Measurements from ENCODE around the gene SPACDR.
"Not testable (repeated sequence)": the region's sequence is repeated elsewhere in the genome, so short reads cannot be mapped to it uniquely, and the experiment has no call there.

SPACDR gene, protein sequence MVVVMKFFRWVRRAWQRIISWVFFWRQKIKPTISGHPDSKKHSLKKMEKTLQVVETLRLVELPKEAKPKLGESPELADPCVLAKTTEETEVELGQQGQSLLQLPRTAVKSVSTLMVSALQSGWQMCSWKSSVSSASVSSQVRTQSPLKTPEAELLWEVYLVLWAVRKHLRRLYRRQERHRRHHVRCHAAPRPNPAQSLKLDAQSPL

DNA sequence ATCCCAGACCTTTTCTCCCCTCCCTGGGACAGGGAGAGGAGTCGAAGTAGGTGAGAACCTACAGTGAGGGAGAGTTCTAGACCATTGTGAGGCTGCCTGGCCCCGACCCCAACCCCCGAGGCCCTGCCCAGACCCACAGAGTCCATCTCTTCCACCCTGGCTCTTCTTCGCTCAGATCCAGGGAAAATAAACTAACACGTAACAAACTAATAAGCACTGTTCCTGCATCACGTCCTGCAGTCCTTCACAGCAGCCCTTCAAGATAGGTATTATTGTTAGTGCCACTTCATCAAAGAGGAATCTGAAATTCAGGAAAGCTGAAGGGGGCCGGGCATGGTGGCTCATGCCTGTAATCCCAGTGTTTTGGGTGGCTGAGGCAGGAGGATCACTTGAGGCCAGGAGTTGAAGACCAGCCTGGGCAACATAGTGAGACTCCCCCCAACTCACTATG, at the start of gene SPACDR:
Gene SPACDR (minus strand): TSS at position 51 of the 451 bp plus-strand sequence. CDS start 235 bp downstream, outside the sequence.
- no peak for DNase-seq
- Mint-ChIP-seq H3K27me3 (no peaks in the 10 kb centered on the region), H3K9me3 (no peaks in the 10 kb centered on the region), H3K4me3 (no peak within 1 kb of the TSS), H3K27ac (peak within 1 kb of the TSS; percentile 31 to 41), H3K4me1 (peaks cover 24% of the 10 kb centered on the region)
- no peak for ATAC-seq

DNA sequence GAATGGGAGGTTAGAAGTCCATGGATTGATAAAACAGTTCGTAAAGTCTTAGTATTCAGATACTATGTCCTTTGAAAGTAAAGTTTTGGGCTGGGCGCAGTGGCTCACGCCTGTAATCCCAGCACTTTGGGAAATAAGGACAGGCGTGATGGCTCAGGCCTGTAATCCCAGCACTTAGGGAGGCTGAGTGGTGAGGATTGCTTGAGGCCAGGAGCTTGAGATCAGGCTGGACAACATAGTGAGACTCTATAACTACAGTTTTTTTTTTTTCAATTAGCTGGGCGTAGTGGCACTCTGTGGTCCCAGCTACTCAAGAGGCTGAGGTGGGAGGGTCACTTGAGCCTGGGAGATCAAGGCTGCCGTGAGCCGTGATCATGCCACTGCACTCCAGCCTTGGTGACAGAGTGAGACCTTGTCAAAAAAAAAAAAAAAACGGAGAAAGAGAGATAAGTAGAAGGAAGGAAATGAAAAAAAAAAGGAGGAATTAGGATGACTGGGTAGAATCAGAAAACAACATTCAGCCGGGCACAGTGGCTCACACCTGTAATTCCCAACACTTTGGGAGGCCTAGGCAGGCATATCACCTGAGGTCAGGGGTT, 49.3 kb upstream of the SPACDR start:
- H3K4me1 Mint-ChIP-seq = peaks cover 25% of the 10 kb centered on the region
- H3K27me3 Mint-ChIP-seq = no peaks in the 10 kb centered on the region
- no peak overlapping the region for H3K4me3 Mint-ChIP-seq
- ATAC-seq = no peak
- no peak for DNase-seq
- no peak overlapping the region for H3K27ac Mint-ChIP-seq
- no peaks in the 10 kb centered on the region for H3K9me3 Mint-ChIP-seq

DNA sequence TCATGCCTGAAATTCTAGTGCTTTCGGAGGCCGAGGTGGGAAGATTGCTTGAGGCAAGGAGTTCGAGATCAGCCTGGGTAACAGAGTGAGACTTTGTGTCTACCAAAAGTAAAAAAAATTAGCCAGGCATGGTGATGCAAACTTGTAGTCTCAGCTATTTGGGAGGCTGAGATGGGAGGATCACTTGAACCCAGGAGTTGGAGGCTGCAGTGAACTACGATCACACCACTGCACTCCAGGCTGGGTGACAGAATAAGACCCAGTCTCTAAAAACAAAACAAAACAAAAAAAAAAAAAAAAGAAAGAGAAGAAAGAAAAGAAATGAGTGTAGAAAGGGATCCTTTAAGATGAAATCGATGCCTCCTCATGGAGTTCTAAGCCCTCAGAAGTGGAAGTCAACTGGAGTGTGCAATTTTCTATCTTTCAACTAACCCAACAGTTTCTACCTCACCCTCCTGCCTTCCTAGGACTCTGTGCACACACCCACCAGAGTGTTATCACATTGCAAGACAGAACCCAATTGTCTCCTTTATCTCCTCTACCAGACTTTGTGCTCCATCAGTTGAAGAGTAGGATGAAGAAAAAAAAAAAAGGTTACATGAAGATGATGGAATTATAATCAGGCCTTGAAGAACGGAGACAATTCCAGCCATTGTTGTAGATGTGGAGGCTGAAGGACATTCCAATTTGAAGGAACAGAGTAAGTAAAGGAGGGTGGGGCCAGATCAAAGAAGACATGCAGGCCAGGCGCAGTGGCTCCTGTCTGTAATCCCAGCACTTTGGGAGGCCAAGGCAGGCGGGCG, 46.6 kb upstream of the SPACDR start:
- H3K4me3 Mint-ChIP-seq = no peak overlapping the region
- DNase-seq (no peak), ATAC-seq (no peak)
- H3K27ac Mint-ChIP-seq = no peak overlapping the region
- H3K9me3 Mint-ChIP-seq = no peaks in the 10 kb centered on the region
- no peaks in the 10 kb centered on the region for H3K27me3 Mint-ChIP-seq
- H3K4me1 Mint-ChIP-seq = peaks cover 14% of the 10 kb centered on the region

DNA sequence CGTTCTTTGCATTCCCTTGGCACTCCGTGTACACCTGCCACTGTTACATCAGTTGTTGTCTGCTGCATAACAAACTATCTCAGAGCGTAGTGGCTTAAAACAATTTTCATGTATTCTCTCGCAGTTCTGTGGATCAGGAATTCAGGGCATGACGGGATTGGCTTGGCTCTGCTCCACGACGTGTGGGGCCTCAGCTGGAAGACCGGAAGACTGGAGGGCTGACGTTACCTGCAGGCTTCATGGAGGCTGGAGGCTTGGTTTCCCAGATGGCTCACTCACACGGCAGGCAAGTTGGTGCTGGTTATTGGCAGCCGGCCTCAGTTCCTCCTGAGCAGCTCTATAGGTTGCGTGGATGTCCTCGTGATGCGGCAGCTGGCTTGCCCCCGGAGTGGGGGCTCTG, 45.2 kb upstream of the SPACDR start:
- Mint-ChIP-seq H3K27ac (no peak overlapping the region), H3K4me1 (peaks cover 5% of the 10 kb centered on the region), H3K9me3 (no peaks in the 10 kb centered on the region), H3K27me3 (no peaks in the 10 kb centered on the region), H3K4me3 (no peak overlapping the region)
- ATAC-seq (no peak), DNase-seq (no peak)

DNA sequence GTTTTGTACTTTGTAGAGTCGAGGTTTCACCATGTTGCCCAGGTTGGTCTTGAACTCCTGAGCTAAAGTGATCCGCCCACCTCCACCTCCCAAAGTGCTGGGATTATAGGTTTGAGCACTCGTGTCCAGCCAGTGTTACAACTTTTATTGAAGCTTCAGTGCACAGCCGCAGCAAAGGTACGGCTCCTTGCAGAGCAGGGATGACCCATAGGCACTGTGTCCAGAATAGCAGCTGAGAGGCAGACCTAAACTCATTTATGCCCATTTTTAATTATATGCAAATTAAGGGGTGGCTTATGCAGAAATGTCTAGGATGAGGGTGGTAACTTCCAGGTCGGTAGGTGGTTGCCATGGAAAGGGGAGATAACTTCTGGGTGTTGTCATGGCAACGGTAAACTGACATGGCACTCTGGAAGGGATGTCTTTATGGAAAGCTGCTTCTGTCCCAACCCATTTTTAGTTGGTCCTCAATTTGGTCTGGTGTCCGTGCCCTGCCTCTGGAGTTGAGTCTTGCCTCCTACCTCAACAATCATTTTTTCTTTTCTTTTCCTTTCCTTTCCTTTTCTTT, 42.4 kb upstream of the SPACDR start:
- no peak overlapping the region for H3K4me3 Mint-ChIP-seq
- no peaks in the 10 kb centered on the region for H3K4me1 Mint-ChIP-seq
- no peak overlapping the region for H3K27ac Mint-ChIP-seq
- DNase-seq = no peak
- H3K27me3 Mint-ChIP-seq = no peaks in the 10 kb centered on the region
- no peaks in the 10 kb centered on the region for H3K9me3 Mint-ChIP-seq
- no peak for ATAC-seq

DNA sequence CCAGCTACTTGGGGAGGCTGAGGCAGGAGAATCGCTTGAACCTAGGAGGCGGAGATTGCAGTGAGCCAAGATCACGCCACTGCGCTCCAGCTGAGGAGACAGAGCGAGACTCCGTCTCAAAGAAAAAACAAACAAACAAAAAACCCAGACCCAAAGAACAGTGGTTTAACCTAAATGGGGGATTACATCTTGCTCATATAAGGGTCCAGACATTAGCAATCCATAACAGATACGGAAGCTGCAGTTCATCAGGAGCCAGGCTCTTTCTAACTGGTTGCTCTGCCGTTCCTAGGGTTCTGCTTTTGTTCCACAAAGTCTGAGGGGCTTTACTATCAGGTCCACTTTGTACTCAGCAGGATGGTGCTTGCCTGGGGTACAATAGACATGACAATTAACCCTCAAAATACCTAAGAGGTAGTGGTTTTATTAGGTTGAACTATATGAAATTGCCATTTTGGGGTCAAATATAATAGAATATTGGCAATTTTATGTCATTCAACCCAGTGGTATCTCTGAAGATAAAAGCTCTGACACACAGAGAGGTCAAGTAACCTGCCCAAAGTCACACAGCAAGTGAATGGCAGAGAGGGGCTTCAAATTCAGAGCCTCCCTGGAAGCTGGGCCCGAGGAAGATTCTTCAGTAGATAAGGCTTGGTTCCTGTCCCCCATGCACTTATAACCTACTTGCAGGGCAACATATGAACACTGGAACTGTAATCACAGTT, 41.0 kb upstream of the SPACDR start:
- no peaks in the 10 kb centered on the region for H3K4me1 Mint-ChIP-seq

DNA sequence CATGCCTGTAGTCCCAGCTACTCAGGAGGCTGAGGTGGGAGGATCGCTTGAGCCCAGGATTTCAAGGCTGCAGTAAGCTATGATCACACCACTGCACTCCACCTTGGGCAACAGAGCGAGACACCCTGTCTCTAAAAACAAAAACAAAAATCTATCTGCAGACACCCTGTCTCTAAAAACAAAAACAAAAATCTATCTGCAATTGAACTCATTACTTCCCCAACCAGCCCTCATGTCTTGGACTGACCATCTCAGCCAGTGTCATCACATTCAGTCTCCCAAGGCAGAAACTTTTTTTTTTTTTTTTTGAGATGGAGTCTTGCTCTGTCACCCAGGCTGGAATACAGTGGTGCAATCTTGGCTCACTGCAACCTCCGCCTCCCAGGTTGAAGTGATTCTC, 40.0 kb upstream of the SPACDR start:
- H3K27me3 Mint-ChIP-seq, H3K9me3 Mint-ChIP-seq, H3K4me1 Mint-ChIP-seq, H3K4me3 Mint-ChIP-seq, ATAC-seq, DNase-seq, H3K27ac Mint-ChIP-seq: not testable (repeated sequence)

More for the DNA sequence above, 41.0 kb upstream of the SPACDR start:
- H3K4me3 Mint-ChIP-seq = no peak overlapping the region
- ATAC-seq = no peak
- no peaks in the 10 kb centered on the region for H3K27me3 Mint-ChIP-seq
- no peaks in the 10 kb centered on the region for H3K9me3 Mint-ChIP-seq
- no peak overlapping the region for H3K27ac Mint-ChIP-seq
- DNase-seq = no peak

DNA sequence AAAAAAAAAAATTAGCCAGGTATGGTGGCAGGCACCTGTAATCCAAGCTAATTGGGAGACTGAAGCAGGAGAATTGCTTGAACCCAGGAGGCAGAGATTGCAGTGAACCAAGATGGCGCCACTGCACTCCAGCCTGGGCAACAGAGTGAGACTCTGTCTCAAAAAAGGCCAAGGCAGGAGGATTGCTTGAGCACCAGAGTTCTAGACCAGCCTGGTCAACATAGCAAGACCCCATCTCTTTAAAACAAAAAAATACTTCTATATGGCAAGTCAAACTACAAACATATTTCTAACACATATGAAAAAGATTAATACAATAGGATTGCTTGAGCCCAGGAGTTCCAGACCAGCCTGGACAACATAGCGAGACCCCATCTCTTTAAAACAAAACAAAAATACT, 36.7 kb upstream of the SPACDR start:
- not testable (repeated sequence) for H3K9me3 Mint-ChIP-seq, H3K4me1 Mint-ChIP-seq, DNase-seq, H3K27ac Mint-ChIP-seq, ATAC-seq, H3K27me3 Mint-ChIP-seq, H3K4me3 Mint-ChIP-seq

DNA sequence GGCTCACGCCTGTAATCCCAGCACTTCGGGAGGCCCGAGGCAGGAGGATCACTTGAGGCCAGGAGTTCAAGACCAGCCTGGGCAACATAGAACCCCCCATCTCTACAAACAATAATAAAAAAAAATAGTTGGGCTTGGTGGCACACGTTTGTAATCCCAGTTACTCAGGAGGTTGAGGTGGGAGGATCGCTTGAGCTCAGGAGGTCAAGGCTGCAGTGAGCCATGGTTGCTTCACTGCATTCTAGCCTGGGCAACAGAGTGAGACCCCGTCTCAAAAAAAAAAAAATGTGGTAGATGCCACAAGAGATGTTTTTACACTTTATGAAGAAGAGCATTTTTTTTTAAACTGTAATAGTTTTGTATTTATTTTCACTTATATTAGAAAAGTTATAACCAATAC, 32.4 kb upstream of the SPACDR start:
- H3K4me3 Mint-ChIP-seq = no peak overlapping the region
- no peaks in the 10 kb centered on the region for H3K9me3 Mint-ChIP-seq
- H3K27me3 Mint-ChIP-seq = no peaks in the 10 kb centered on the region
- H3K27ac Mint-ChIP-seq = no peak overlapping the region
- DNase-seq = no peak
- peaks cover 19% of the 10 kb centered on the region for H3K4me1 Mint-ChIP-seq
- no peak for ATAC-seq

DNA sequence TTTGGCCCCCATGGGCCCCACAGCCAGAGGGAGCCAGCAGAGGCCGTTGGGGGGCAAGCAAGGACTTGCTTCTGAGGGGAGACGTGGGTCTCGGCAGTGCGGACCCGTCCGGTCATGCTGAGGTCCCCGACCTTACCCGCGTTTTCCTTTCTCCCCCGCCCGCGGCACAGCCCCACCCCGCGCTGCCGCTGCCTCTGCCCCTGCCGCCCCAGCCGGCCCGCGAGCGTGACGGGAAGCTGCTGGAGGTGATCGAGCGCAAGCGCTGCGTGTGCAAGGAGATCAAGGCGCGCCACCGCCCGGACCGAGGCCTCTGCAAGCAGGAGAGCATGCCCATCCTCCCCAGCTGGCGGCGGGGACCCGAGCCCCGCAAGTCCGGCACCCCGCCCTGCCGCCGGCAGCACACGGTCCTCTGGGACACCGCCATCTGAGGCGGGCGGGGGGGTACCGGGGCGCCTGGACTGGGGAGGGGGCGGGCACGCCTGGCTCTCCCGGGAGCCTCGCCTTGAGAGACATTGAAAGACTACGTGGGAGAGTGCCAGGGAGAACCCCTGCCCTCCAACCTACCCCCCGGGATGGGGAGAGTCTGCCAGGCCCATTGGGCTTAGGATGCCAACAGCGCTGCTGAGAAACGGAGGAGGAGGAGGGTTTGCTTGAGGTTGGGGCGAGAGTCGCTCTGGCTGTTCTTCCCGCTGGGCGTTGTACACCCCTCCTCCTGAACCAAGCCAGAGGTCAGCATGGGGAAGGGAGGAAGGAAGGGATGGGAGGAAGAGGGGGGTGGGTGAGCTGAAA, 29.6 kb upstream of the SPACDR start:
- Mint-ChIP-seq H3K4me3 (peak overlapping the region; percentile 67 to 76), H3K9me3 (no peaks in the 10 kb centered on the region), H3K27me3 (no peaks in the 10 kb centered on the region), H3K27ac (peak overlapping the region; percentile 42 to 58), H3K4me1 (peaks cover 25% of the 10 kb centered on the region)
- DNase-seq (peak; percentile 62 to 63), ATAC-seq (peak; percentile 86)

DNA sequence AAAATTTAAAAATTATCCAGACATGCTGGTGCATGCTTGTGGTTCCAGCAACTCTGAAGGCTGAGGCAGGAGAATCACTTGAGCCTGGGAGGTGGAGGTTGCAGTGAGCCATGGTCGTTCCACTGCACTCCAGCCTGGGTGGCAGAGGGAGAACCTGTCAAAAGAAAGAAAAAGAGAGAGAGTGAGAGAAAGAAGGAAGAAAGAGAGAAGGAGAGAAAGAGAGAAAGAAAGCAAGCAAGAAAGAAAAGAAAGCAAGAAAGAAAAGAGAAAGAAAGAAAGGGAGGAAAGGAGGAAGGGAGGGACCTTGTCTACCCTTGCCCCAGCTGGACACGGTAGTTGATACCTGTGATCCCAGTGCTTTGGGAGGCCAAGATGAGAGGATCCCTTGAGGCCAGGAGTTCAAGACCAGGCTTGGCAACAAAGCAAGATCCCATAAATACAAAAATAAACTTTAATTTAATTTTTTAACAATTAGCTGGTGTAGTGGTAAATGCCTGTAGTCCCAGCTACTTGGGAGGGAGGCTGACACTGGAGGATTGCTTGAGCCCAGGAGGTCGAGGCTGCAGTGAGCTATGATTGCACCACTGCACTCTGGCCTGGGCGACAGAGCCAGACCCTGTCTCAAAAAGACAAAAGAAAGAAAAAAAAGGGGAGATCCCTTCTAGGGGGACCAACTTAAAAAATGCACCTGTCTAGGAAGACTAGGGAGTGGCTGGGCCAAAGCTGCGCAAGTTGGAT, 28.8 kb upstream of the SPACDR start:
- Mint-ChIP-seq H3K9me3 (no peaks in the 10 kb centered on the region), H3K27ac (peak overlapping the region; percentile 10 to 42)
- ATAC-seq = peak; percentile 2

DNA sequence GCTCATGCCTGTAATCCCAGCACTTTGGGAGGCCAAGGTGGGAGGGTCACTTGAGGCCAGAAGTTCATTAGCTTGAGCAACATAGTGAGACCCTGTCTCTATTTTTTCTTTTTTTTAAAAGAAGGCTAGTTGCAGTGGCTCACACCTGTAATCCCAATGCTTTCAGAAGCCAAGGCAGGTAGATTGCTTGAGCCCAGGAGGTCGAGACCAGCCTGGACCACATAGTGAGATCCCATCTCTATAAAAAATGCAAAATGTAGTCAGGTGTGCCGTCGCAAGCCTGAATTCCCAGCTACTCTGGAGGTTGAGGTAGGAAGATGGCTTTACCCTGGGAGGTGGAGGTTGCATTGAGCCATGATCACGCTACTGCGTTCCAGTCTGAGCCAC, 27.1 kb upstream of the SPACDR start:
- DNase-seq (no peak), ATAC-seq (no peak)
- Mint-ChIP-seq H3K9me3 (no peaks in the 10 kb centered on the region), H3K4me3 (no peak overlapping the region), H3K4me1 (peaks cover 25% of the 10 kb centered on the region), H3K27me3 (no peaks in the 10 kb centered on the region), H3K27ac (no peak overlapping the region)

More for the DNA sequence above, 28.8 kb upstream of the SPACDR start:
- peak overlapping the region; percentile 69 to 76 for H3K4me3 Mint-ChIP-seq
- DNase-seq = no peak
- H3K4me1 Mint-ChIP-seq = peaks cover 25% of the 10 kb centered on the region
- no peaks in the 10 kb centered on the region for H3K27me3 Mint-ChIP-seq

DNA sequence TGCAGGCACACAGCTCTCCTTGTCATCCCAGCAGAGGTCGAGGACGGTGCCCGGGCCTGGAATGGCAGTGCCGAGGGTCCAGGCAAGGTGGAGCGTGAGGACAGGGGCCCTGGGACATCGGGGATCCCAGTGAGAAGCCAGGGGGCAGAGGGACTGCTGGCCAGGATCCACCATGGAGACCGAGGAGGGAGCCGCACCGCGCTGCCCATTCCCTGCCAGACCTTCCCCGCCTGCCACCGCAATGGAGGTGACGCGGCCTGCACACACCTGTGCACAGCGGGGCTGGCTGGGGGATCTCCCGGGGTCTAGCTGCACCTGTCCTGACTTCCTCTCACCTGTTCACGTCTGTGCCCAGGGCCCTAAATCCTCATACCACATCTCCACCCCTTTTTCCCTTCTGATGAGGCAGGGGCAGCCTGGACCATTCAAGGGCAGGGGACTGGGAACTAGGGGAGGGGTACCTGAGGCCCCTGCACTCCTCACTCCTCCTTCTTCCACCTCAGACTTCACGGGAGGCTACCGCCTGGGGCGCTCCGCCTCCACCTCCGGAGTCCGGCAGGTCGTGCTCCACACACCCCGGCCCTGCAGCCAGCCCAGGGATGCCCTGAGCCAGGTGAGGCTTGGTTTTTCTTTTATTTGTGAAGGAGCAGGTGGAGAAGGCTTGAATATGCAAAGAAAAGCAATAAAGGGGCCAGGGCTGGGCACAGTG, 26.6 kb upstream of the SPACDR start:
- Mint-ChIP-seq H3K9me3 (no peaks in the 10 kb centered on the region), H3K4me3 (no peak overlapping the region), H3K4me1 (peaks cover 25% of the 10 kb centered on the region), H3K27ac (no peak overlapping the region), H3K27me3 (no peaks in the 10 kb centered on the region)
- no peak for ATAC-seq
- DNase-seq = no peak

DNA sequence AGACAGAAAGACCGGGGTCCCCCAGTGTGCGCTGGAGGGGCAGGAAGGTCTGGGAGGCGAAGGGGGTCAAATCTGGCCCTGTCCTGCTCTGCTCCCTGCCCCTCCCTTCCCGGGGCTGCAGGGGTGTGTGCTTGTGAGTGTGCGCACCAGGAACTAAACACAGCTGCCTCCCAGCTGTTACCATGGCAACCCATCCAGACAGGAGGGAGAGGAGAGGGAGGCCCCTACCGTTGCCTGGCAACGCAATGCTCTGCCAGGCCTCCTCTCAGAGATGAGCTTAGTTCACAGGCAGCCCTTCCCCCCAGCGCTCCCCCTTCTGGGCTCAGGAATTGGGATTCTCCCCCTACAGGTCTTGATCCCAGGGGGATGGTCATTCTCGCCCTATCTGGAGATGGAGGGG, 25.8 kb upstream of the SPACDR start:
- H3K27ac Mint-ChIP-seq = no peak overlapping the region

More for the DNA sequence above, 25.8 kb upstream of the SPACDR start:
- Mint-ChIP-seq H3K9me3 (no peaks in the 10 kb centered on the region), H3K4me1 (peaks cover 25% of the 10 kb centered on the region), H3K4me3 (no peak overlapping the region), H3K27me3 (no peaks in the 10 kb centered on the region)
- DNase-seq = peak in 1 of 2 donors; percentile 39
- ATAC-seq = no peak

All from stimulated activated naive CD8-positive, alpha-beta T cell treated with anti-CD3 and anti-CD28 coated beads, Interleukin-15, amount 100 ng/mL, for 72 hours (primary cell).